ENCODE measurements around the gene PERCC1. TPM values are rescaled to one million over a fixed set of nuclear protein-coding genes. Genes with fewer than 3 reads are reported as not detected.

PERCC1 gene
- total and polyA plus RNA-seq, 2 of the 4 experiments (the other 2 are of a cell fraction): not detected

GRCh38 chr16:1422076-1422475, 8.8 kb upstream of the PERCC1 start:
- H2BK5ac ChIP-seq (ENCODE audit: low read depth, low read length, poor library complexity, severe bottlenecking): no peak overlapping the region
- H3K9me3 ChIP-seq (ENCODE audit: control insufficient read depth, insufficient read depth, low read length): no peaks in the 10 kb centered on the region
- WGBS, 2 experiments (ENCODE audit: extremely low coverage in 2 of 2, insufficient read length in 1 of 2): 100% methylated on average over 2 of the region's 10 CpGs; no CpG with 5 or more reads in 1 of the 2 experiments
- intact Hi-C loops (cut with micrococcal nuclease): loop anchor here (10.0 kb wide), 1 partner anchor 53 kb away; the partner anchor contains the start of gene CLCN7
- no peaks in the 10 kb centered on the region for H3K36me3 ChIP-seq (ENCODE audit: control insufficient read depth, insufficient read depth, low read length)
- no peak overlapping the region for H2AFZ ChIP-seq (replicated peaks; ENCODE audit: low read length, poor library complexity)
- ATAC-seq (ENCODE audit: low read depth): no peak
- no peak overlapping the region for H3K14ac ChIP-seq (replicated peaks; ENCODE audit: low read depth, low read length)
- H3K4ac ChIP-seq (ENCODE audit: low read depth, low read length): no peak overlapping the region
- no peaks in the 10 kb centered on the region for H4K20me1 ChIP-seq (ENCODE audit: insufficient read depth, low read length)
- dilution Hi-C loops (cut with HindIII; ENCODE audit: low sequenced_read_pairs, unreplicated experiment): no loop called here
- peak overlapping the region; percentile 67; the same call in 1 of the 2 replicates for H2AK5ac ChIP-seq (ENCODE audit: low read depth, low read length)
- H3K4me2 ChIP-seq (ENCODE audit: low read depth, low read length): no peak overlapping the region
- DNase-seq: no peak
- peak overlapping the region; percentile 58 to 65; a peak in 3 of 4 replicates for H4K8ac ChIP-seq (ENCODE audit: low read depth in 2 of 2, low read length in 2 of 2)
- no peak overlapping the region for H3K23ac ChIP-seq (ENCODE audit: low read depth, low read length)
- H3K27me3 ChIP-seq (ENCODE audit: control insufficient read depth, insufficient read depth, low read length): no peaks in the 10 kb centered on the region
- no peak overlapping the region for H2BK20ac ChIP-seq (ENCODE audit: low read depth, low read length)
- H3K56ac ChIP-seq (ENCODE audit: extremely low read depth, insufficient read depth, low read length): no peak overlapping the region
- no peak overlapping the region for H3K27ac ChIP-seq (ENCODE audit: insufficient read depth, low read length)
- H3K4me3 ChIP-seq (ENCODE audit: insufficient read depth, low read depth, low read length): no peak overlapping the region
- no peak overlapping the region for H2BK15ac ChIP-seq (ENCODE audit: low read depth, low read length)
- in situ Hi-C loops (cut with MboI; ENCODE audit: low sequenced_read_pairs): no loop called here
- ChIA-PET POLR2A (ENCODE audit: unreplicated experiment) (no interaction called here), CTCF (no interaction called here)
- H2BK120ac ChIP-seq (ENCODE audit: low read depth, low read length): no peak overlapping the region
- H4K5ac ChIP-seq (ENCODE audit: low read depth, low read length): no peak overlapping the region
- peaks cover 11 to 23% of the 10 kb centered on the region in 2 experiments for H3K79me1 ChIP-seq (ENCODE audit: low read depth in 1 of 2, low read length in 2 of 2)
- no peaks in the 10 kb centered on the region for H3K9me1 ChIP-seq (ENCODE audit: insufficient read depth, low read length)
- BruUV-seq (replicated peaks): no TSS peak
- H4K91ac ChIP-seq (ENCODE audit: insufficient read depth, low read depth, low read length): no peak overlapping the region
- peaks cover 3% of the 10 kb centered on the region; the same call in 1 of the 2 replicates for H3K4me1 ChIP-seq (ENCODE audit: control insufficient read depth, insufficient read depth, low read length)
- H2AK9ac ChIP-seq (replicated peaks; ENCODE audit: low read depth, low read length, poor library complexity): peak overlapping the region; percentile 78
- H3K9ac ChIP-seq (ENCODE audit: low read depth, low read length): no peak overlapping the region
- TF ChIP-seq FOS (IDR thresholded peaks at IDR 0.05; ENCODE audit: low read depth, low read length): no peak
- no peak for TF ChIP-seq CEBPB (IDR thresholded peaks at IDR 0.05; ENCODE audit: low read depth, low read length)
- TF ChIP-seq CTCF (conservative IDR thresholded peaks at IDR 0.05; ENCODE audit: low read depth, low read length): no peak
- TF ChIP-seq USF2 (IDR thresholded peaks at IDR 0.05; ENCODE audit: low read depth, low read length): no peak
- TF ChIP-seq SMC3 (IDR thresholded peaks at IDR 0.05; ENCODE audit: low read depth, low read length): no peak
- no peak for TF ChIP-seq MXI1 (IDR thresholded peaks at IDR 0.05; ENCODE audit: borderline replicate concordance, low read depth, low read length)
- no peak for TF ChIP-seq CHD1 (IDR thresholded peaks at IDR 0.05; ENCODE audit: low read depth, low read length)
- TF ChIP-seq POLR2A (IDR thresholded peaks at IDR 0.05; ENCODE audit: low read depth, low read length): no peak
- no peak for TF ChIP-seq BHLHE40 (IDR thresholded peaks at IDR 0.05; ENCODE audit: low read depth, low read length)
- no peak overlapping the region for H3K18ac ChIP-seq (ENCODE audit: low read depth, low read length)

All from IMR-90 (cell line).